Muscle of leg (tissue), 11 donors: Measurements from ENCODE around the gene UIMC1. TPM values are rescaled to one million over a fixed set of nuclear protein-coding genes. Genes with fewer than 3 reads are reported as not detected.

ENCODE experiments used
- DNase-seq: peaks from one replicate; pipeline ENCODE4 v3.0.0; 2013
- H3K27ac ChIP-seq: one replicate; pipeline ENCODE4 v1.5.1; 2013; ENCODE audit warnings: mild to moderate bottlenecking, low read length, control low read depth
- H3K27me3 ChIP-seq: one replicate; pipeline ENCODE4 v1.6.1; 2013; ENCODE audit warnings: low read length; ENCODE audit not compliant: control insufficient read depth, insufficient read depth
- H3K36me3 ChIP-seq: one replicate; pipeline ENCODE4 v1.6.1; 2013; ENCODE audit warnings: low read length; ENCODE audit not compliant: control insufficient read depth, insufficient read depth
- H3K4me1 ChIP-seq: one replicate; pipeline ENCODE4 v1.6.1; 2013; ENCODE audit warnings: low read length; ENCODE audit not compliant: control insufficient read depth, insufficient read depth
- H3K4me3 ChIP-seq: one replicate; pipeline ENCODE4 v1.5.1; 2013; ENCODE audit warnings: low read length, control low read depth
- H3K9me3 ChIP-seq: replicated peaks from 2 replicates; pipeline ENCODE4 v1.6.1; 2013; ENCODE audit warnings: low read depth, low read length; ENCODE audit not compliant: control insufficient read depth
- WGBS: methylation state at CpG from one replicate; pipeline ENCODE4 v1.1.5; 2013; ENCODE audit warnings: missing lambda C conversion rate; ENCODE audit not compliant: insufficient coverage; 5-methylcytosine and 5-hydroxymethylcytosine counted together
- polyA plus RNA-seq, 8 donors: library from polyadenylated mRNA; unstranded; fragments of 120-200 nt; gene quantifications; one replicate each; pipeline versions ENCODE4 v1.2.1 to v1.2.3, GENCODE V29; 2013; ENCODE audit warnings: inconsistent platforms in 1 of 8, low replicate concordance in 1 of 8; ENCODE audit not compliant: insufficient read length in 8 of 8, insufficient read depth in 1 of 8
- total RNA-seq: library from RNA; stranded (reverse); fragments of 120-200 nt; gene quantifications from one replicate; pipeline ENCODE4 v1.2.4, GENCODE V29; 2013

UIMC1 gene
- total and polyA plus RNA-seq, 9 donors = 23.1 to 31.1 (median 28.3) TPM

- Histone ChIP-seq H3K4me1 (no peaks in the 10 kb centered on the region), H3K4me3 (no peak overlapping the region), H3K27me3 (no peaks in the 10 kb centered on the region), H3K36me3 (peaks cover 45% of the 10 kb centered on the region), H3K9me3 (no peaks in the 10 kb centered on the region), H3K27ac (no peak overlapping the region)
- no CpG with 5 or more reads among the region's 5 CpGs for WGBS
- DNase-seq = no peak
These were observed 97.8 kb downstream of the UIMC1 start for GRCh38 chr5:176908675-176909368.

- Histone ChIP-seq H3K4me3 (no peak overlapping the region), H3K27me3 (no peaks in the 10 kb centered on the region), H3K27ac (no peak overlapping the region), H3K36me3 (peaks cover 55% of the 10 kb centered on the region), H3K9me3 (no peaks in the 10 kb centered on the region), H3K4me1 (no peaks in the 10 kb centered on the region)
- no CpG with 5 or more reads among the region's 3 CpGs for WGBS
- no peak for DNase-seq
These were observed 99.8 kb downstream of the UIMC1 start for GRCh38 chr5:176906796-176907195.

- Histone ChIP-seq H3K4me1 (peaks cover 2% of the 10 kb centered on the region), H3K27me3 (no peaks in the 10 kb centered on the region), H3K4me3 (no peak overlapping the region), H3K9me3 (no peaks in the 10 kb centered on the region), H3K36me3 (peaks cover 55% of the 10 kb centered on the region), H3K27ac (no peak overlapping the region)
- WGBS = no CpG with 5 or more reads among the region's 1 CpG
- DNase-seq = no peak
These were observed 100.5 kb downstream of the UIMC1 start for GRCh38 chr5:176906126-176906525.

- WGBS = 81% methylated on average over 3 of the region's 3 CpGs
These were observed 102.3 kb downstream of the UIMC1 start for GRCh38 chr5:176904276-176904675.

GRCh38 chr5:176902911-176903664 lies 103.5 kb downstream of the UIMC1 start:
- Histone ChIP-seq H3K36me3 (peaks cover 47% of the 10 kb centered on the region), H3K4me3 (no peak overlapping the region), H3K27ac (no peak overlapping the region), H3K27me3 (no peaks in the 10 kb centered on the region), H3K9me3 (no peaks in the 10 kb centered on the region), H3K4me1 (peaks cover 24% of the 10 kb centered on the region)
- DNase-seq = no peak
- 75% methylated on average over 2 of the region's 5 CpGs for WGBS

More at GRCh38 chr5:176904276-176904675, 102.3 kb downstream of the UIMC1 start:
- Histone ChIP-seq H3K27me3 (no peaks in the 10 kb centered on the region), H3K4me3 (no peak overlapping the region), H3K4me1 (peaks cover 19% of the 10 kb centered on the region), H3K36me3 (peaks cover 52% of the 10 kb centered on the region), H3K9me3 (no peaks in the 10 kb centered on the region), H3K27ac (no peak overlapping the region)
- no peak for DNase-seq

GRCh38 chr5:176902102-176902814 lies 104.3 kb downstream of the UIMC1 start:
- no peaks in the 10 kb centered on the region for H3K27me3 ChIP-seq
- no peak overlapping the region for H3K27ac ChIP-seq
- H3K4me1 ChIP-seq = peaks cover 24% of the 10 kb centered on the region
- no peaks in the 10 kb centered on the region for H3K9me3 ChIP-seq
- H3K36me3 ChIP-seq = peaks cover 43% of the 10 kb centered on the region
- DNase-seq = no peak
- no peak overlapping the region for H3K4me3 ChIP-seq
- 100% methylated on average over 3 of the region's 6 CpGs for WGBS

GRCh38 chr5:176901260-176902101 lies 105.1 kb downstream of the UIMC1 start:
- Histone ChIP-seq H3K27ac (no peak overlapping the region), H3K9me3 (no peaks in the 10 kb centered on the region), H3K36me3 (peaks cover 35% of the 10 kb centered on the region), H3K4me3 (no peak overlapping the region), H3K27me3 (no peaks in the 10 kb centered on the region), H3K4me1 (peaks cover 24% of the 10 kb centered on the region)
- 84% methylated on average over 8 of the region's 12 CpGs for WGBS
- DNase-seq = peak; percentile 45

GRCh38 chr5:176900780-176901204 lies 105.8 kb downstream of the UIMC1 start:
- no peak for DNase-seq
- no peaks in the 10 kb centered on the region for H3K27me3 ChIP-seq
- H3K4me1 ChIP-seq = peaks cover 24% of the 10 kb centered on the region
- H3K27ac ChIP-seq = no peak overlapping the region
- WGBS = 84% methylated on average over 4 of the region's 7 CpGs
- H3K36me3 ChIP-seq = peaks cover 28% of the 10 kb centered on the region
- H3K4me3 ChIP-seq = no peak overlapping the region
- no peaks in the 10 kb centered on the region for H3K9me3 ChIP-seq

- Histone ChIP-seq H3K4me3 (no peak overlapping the region), H3K27me3 (no peaks in the 10 kb centered on the region), H3K36me3 (peaks cover 22% of the 10 kb centered on the region), H3K4me1 (peaks cover 24% of the 10 kb centered on the region), H3K9me3 (no peaks in the 10 kb centered on the region), H3K27ac (peak overlapping the region; percentile 49)
- 79% methylated on average over 3 of the region's 4 CpGs for WGBS
- peak; percentile 80 for DNase-seq
These were observed 106.4 kb downstream of the UIMC1 start for GRCh38 chr5:176899946-176900779.
